HG03108 (cell line): Measurements from ENCODE around the gene SMURF2.
"Not testable (repeated sequence)": the region's sequence is repeated elsewhere in the genome, so short reads cannot be mapped to it uniquely, and the experiment has no call there.

Experiments used
- ATAC-seq: cut with Tn5 transposase; IDR thresholded peaks from one replicate; pipeline ENCODE4 v1.9.1; 2021; ENCODE audit warnings: moderate library complexity; ENCODE audit not compliant: unreplicated experiment

Gene SMURF2

DNA sequence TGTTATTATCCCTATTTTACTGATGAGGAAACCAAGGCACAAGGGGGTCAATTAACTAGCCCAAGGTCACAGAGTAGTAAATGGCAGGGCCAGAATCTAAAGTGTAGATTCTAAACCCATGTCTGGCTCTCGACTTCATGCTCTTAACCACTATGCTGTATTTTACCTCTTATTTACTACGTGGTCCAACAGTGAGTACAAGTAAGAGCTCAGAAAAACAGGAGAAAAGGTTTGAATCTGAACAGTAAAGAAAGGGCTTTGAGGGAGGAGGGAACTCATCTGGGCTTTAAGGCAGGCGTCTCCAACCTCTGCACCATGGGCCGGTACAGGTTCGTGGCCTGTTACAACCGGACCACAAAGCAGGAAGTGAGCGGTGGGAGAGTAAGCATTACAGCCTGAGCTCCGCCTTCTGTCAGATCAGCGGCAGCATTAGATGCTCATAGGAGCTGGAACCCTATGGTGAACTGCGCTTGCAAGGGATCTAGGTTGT is 62.9 kb downstream of the SMURF2 start:
- peak; percentile 78 for ATAC-seq

DNA sequence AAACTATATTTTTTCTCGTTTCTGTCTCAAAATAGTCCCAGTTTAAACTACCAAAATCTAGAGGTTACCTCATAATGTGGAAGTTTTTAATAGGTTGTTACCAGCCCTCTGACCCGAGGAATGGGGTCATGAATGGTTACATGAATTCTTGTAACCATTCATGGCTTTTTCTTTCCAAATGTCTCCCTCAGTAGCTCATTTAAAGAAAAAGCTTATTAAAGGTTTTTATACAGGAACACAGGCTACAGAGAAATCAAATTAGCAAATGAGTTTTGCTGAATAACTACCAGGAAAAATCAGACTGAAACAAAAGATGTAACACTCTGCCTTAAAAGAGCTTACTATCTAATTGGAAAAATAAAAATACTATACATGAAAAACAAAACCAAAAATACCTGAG is 63.4 kb downstream of the SMURF2 start:
- ATAC-seq: no peak

DNA sequence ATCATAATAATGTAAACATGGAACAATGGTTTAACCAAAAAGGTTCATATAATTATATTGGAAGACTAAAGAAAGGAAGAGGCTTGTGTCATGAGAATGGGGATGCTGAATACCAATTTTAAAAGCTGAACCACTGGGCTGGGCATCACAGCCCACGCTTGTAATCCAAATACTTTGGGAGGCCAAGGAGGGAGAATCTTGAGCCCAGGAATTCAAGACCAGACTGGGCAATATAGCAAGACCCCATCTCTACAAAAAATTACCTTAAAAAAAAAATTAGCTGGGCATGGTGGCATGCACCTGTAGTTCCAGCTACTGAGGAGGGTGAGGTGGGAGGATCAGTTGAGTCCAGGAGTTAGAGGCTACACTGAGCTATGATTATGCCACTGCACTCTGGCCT is 65.1 kb downstream of the SMURF2 start:
- ATAC-seq: no peak

DNA sequence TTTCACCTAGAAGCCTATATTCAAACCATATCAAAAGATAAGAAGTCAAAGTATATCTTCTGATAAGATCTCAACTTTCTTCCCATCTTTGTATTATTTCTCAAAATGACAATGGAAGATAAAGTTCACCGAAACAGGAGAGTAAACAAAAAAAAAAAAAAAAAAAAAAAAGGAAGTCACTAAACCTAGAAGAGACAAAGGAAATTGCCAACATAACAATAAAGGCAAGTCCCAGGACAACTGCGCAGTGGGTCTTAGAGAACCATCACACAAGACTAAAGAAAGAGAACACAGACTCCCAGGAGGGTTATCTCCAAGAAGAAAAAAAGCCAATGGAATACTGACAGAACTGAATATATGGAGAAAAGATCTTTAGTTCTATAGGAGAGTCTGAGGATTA is 65.7 kb downstream of the SMURF2 start:
- no peak for ATAC-seq

DNA sequence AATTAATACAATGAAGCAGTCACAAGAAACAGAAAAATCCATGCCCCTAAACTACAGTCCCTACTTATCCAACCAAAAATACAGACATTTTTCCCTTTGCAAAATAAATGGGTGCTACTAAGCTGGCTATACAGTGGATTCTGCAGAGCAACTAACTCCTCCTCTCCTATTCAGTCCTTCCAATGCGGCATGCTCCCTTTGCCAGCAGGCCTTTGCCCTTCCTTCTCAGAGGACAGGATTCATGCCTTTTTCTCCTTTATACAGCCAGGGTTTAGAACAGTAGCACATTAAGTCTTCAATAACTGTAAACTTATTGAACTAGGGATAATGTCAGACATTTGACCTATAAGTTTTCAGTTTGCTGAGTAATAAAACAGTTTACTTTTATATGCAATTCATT is 70.2 kb downstream of the SMURF2 start:
- no peak for ATAC-seq

DNA sequence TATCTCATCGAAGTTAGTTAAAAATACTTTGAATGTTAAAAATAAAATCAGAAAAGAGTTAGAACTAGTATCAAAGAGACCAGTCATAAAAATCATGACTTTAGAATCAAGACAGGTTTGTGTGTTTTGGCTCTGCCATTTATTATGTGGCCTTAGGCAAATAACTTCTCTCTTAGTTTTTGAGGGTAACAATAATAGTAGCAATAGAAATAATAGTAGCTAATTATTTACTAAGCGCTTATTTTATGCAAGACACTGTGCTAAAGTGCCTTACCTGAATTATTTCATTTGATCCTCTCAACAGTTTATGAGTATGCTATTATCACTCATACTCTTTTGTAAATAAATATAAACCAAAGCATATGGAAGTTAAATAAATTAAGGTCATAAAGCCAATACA is 77.0 kb downstream of the SMURF2 start:
- ATAC-seq: no peak

DNA sequence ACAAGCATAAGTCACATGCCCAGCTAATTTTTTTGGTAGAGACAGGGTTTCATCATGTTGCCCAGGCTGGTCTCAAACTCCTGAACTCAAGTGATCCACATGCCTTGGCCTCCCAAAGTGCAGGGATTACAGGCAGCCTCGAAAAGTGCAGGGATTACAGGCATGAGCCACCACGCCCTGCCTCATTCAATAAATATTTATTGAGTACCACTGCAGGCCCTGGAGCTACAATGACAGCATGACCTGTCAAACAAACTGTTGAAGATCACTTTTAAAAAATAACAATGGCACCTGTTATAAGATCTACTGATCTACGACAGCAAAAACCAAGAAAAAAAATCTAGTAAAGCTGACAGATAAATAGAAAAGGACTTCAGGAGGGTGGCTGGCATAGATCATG is 79.1 kb downstream of the SMURF2 start:
- no peak for ATAC-seq

DNA sequence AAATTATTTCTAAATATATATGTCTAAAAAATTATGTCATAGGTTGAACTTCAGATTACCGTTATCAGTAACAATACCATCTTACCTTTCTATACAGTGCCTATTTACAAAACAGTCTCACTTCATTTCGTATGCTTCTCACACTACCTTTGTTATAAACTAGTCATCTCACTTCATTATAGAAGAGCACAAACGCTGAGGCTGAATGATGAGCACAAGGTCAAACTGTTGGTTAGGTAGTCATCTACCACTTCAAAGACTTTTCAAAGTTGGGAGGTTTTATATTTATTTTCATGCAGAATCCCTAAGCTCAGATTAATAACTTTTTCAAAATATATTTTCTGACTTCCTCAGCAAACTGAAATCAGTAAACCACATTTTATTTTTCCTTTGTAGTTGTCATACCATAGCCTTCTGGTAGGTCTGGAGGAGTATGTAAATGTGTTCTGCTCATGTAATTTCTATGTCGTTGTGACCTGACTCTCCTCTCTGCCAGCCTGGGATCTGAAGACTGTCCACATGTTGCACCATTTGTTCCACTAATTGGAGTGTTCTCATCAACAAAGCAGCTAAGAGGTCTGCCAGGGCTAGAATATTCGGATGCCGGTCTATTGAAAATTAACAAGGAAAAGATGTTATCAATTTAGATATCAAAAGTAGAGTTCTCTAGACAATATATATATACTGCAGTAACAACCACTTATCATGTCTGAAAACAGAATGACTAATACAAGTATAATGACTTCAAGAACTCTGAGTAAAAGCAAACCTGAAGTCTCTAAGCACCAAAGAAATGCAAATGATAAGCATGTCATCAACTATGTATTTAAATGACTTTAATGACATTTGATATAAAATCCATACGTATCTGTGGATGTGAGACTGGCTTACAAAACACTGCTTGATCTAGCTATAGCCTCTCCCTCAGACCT is 81.5 kb downstream of the SMURF2 start:
- no peak for ATAC-seq

DNA sequence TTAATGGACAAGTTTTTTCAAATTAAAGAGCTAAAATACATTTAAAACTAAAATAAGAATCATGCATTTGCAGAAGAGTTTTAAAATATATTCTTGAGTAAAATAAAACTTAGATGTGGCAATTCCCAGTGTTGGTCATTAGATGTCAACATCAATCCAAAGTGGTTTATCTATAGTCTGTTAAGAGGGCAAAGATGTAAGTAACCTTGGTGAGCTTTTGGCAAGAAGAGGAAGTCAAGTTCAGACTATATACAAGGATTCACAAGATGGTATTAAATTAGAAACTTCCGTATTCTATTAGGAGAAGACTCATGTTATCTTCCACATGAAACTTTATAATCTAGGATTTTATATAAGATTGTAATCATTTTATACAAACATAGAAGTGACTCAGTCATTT is 82.2 kb downstream of the SMURF2 start:
- ATAC-seq: no peak

DNA sequence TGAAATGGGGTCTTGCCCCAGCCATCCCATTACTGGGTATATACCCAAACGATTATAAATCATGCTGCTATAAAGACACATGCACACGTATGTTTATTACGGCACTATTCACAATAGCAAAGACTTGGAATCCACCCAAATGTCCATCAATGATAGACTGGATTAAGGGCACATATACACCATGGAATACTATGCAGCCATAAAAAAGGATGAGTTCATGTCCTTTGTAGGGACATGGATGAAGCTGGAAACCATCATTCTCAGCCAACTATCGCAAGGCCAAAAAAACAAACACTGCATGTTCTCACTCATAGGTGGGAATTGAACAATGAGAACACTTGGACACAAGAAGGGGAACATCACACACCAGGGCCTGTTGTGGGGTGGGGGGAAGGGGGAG is 85.1 kb downstream of the SMURF2 start:
- ATAC-seq: not testable (repeated sequence)

DNA sequence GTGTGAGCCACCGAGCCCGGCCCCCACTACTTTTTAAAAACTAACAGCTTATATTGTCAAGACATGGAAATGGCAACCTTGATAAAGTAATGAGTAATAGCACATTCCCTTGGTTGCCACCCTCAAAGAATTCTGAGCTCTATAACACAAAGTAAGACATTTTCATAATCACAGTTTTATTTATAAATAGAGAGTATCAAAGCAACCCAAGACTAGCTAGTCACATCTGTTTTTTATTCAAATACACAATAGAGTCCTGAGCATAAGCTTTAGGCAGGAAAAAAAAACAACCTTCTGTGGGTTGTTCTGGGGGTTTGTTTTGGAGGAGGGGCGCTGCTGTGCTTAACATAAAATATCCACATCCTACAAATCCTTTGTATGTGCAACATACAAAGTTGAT is 86.7 kb downstream of the SMURF2 start:
- no peak for ATAC-seq

DNA sequence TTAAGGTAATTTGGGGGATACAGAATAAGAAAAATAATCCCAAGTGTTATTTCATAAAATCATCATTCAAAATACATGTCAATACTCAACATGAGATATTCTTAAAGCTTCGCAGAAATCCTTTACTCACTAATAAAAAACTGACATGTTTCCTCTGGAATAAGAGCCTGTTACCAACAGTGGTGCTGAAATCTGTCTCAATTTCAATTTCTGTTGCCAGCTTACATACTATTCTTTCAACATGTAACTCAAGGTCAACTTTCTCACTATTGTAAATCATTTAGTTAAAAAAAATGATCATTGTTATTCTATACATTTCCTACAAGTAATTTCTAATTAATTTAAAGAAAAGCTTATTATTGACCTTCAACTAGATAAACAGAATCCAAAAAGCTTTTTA is 87.5 kb downstream of the SMURF2 start:
- ATAC-seq: no peak

DNA sequence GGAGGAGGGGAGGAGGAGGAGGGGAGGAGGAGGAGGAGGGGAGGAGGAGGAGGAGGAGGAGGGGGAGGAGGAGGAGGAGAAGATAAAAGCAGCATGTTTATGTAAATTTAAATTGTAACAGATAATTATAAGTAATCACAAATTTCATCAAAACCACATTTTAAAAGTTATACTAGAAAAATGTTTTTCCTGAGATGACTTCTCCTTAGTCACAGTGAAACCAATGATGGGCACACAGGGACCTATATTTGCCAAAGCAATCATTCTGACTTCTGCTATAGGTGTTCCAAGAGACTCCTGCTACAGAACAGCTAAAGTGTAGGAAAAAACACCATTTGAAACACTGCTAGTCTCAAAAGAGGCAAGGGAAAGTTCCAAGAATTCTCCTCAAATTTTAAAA is 88.9 kb downstream of the SMURF2 start:
- ATAC-seq: no peak

DNA sequence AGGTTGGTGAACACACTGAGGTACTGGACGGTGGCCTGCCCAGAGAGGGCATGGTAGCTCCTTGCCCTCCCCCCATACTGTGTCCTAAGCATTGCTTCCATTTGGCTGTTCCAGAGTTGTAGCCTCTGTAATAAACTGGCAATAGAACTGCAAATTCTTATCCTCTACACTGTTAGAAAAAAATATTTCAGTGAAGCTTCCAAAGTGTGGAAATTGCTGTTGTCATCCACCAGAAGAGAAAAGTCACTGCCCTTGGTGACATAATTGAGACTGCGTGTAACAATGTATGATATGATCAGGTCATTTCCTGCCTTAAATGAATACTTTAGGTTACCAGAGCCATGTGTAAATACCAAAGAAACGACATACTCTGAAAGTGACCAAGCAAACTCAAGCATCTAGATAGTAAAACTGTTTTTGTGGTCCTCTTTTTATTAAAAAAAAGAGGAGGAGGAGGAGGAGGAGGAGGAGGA is 89.4 kb downstream of the SMURF2 start:
- ATAC-seq: no peak

DNA sequence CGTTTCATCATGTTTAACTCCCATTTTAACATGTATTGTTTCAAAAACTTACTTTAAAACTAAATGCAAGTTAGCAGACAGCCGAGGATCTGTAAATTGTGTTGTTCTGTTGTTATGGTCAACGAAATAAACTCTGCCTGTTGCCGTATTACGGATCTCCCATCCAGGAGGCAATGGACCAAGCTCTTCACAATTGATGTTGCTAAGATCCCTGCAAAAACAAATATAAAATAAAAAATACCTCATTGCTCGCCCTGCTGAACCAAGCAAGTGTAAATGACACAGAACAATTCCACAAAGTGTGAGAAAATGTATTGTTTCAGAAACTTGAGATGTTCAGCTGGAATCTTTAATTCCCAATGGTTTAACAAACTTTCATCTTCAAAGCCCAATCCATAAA is 90.4 kb downstream of the SMURF2 start:
- ATAC-seq: no peak

DNA sequence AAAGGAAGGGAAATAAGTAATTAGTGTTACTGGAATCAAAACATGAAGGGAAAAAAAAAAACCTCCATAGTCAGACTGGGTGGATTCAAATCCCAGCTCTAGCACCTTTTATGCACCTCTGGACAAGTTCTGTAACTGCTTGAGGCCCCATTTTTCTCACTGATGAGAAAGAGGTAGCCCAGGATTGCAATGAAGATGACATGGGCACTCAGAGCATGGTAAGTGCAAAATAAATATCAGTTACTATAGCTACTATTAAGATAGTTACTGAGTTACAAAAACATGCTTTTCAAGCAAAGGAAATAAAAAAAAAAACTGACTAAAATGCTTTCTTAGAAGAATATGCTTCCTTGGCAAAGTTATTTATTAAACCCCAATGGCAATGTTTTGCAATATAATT is 96.5 kb downstream of the SMURF2 start:
- ATAC-seq: no peak

DNA sequence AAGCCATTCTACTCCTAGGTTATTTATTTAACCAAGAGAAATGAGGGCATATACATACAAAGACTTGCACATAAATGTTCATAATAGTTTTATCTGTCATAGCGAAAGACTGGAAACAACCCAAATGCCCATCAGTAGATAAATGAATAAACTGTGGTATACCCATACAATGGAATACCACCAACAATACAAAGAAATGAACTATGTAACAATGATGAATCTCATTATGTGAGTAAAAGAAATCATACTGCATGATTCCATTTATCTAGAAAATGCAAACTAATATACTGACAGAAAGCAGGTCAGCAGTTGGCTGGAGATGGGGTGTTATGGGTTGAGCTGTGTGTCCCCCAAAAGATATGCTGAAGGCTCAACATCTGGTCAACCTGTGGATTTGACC is 98.0 kb downstream of the SMURF2 start:
- ATAC-seq: no peak

DNA sequence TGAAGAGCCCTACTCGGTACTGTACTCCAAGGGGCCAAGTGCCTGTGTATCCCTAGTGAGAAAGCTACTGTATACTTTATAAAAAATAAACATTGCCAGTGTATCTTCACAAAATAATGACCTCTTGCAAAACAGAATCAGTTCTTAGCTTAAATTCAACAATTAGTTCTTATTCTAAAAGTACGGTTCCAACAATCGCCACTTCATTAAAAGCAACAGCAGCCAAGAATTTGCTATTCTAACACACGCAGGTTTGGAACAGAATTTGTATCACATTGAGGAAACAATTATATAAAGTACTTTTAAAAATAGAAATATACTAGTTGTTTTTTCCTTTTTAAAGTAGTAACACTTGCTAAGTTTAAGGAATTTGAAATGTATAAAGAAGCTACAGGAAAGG is 106.8 kb downstream of the SMURF2 start:
- ATAC-seq: no peak

DNA sequence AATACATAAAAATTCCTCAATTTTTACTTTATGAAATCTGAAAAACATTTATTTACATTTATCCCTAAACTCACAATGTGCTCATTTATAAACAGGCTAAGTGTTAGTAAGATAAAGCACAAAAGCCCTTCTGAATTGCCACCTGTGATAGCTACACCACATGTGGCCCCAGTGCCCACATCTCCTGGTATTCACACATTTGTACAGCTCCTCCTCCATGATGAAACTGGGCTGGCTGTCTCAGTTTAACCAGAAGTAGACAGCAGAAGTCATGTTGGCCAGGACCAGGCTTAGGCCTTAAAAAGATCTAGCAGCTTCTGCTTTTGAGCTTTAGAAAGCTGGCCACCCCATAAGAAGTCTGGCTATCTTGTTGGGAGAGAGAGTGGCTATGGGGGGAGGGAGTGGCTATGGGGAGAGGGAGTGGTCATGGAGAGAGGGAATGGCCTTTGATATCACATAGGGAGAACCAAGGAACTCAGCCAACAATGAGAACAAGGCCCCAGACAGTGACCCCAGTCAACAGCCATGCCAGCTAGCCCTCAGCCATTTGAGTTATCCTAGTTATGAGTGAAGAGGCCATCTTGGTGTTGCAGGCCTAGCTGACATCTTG is 108.0 kb downstream of the SMURF2 start:
- no peak for ATAC-seq

DNA sequence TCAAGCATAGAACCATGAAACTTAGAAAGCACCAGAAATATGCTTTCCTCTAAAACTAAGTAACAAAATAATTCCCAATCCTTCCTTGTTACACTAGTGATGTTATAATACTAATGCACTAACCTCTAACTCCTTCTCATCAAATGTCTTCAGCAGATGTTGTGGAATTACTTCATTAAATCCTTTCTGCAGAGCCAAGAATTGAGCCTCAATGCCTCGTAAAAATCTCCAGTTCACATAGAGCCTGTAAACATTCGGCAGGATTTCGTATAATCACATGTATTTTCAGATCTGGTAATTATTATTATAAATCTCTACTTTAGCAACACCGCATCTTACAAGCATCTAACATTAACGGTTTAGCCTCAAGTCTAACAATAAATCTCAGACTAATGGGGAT is 110.6 kb downstream of the SMURF2 start:
- no peak for ATAC-seq

DNA sequence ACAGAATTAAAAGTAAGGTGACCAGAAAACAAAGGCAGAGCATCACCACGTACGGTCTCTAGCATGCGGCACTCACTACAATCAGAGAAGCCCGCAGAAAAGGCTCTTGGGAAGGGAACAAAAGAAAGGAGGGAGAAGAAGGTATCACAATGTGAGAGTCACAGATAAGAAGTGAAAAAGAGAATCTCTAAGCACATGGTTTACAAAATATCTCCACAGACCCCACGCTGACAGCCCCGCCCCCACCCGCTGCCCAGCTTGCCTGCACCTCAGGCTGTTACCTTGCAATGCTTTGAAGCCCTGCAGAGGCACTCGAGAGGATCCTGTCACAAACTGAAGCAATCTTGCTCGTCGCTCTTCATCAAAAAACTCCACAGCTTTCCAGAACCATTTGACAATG is 114.8 kb downstream of the SMURF2 start:
- no peak for ATAC-seq

DNA sequence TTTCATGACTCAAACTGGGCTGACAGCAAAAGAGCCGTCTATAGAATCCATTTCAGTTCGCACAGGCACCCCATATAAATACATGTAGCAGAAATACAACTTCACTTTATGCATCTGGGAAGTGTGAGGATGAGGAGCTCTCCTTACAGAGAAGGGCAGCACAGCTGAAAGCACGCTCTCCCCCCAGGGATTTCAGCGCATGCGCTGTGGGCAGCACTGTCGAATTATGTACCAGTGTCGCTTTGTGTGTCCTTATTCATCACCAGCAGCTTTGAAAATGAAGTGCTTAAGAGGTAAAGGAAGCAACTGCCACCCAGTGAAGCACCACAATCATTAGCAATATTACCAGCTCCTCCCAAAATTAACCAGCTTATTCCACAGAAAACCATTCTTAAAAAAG is 115.4 kb downstream of the SMURF2 start:
- no peak for ATAC-seq
